Left forelimb (tissue), 1 donor: ENCODE measurements around the gene UNC13B.
A peak's percentile ranks its signal among the peaks of the same experiment; 100 is the strongest.
"Not testable (repeated sequence)": the region's sequence is repeated elsewhere in the genome, so short reads cannot be mapped to it uniquely, and the experiment has no call there.

Source experiments
- DNase-seq: peaks from one replicate; pipeline ENCODE4 v3.0.0-alpha.2; 2018; ENCODE audit warnings: low spot score

UNC13B gene

DNA sequence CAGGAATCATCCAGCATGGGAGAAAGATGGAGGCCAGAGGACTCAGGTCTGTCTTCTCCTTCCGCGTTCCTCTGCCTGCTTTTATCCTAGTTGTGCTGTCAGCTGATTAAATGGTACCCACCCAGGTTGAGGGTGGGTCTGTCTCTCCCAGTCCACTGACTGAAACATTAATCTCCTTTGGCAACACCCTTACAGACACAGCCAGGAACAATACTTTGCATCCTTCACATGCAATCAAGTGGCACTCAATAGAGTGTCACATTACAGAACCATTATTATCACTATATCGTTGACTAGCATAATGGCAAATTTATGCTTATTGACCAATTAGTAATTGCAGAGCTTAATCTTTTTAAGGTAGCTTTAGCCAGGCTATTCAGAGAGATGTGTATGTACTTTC is 64.8 kb downstream of the UNC13B start:
- DNase-seq: no peak

DNA sequence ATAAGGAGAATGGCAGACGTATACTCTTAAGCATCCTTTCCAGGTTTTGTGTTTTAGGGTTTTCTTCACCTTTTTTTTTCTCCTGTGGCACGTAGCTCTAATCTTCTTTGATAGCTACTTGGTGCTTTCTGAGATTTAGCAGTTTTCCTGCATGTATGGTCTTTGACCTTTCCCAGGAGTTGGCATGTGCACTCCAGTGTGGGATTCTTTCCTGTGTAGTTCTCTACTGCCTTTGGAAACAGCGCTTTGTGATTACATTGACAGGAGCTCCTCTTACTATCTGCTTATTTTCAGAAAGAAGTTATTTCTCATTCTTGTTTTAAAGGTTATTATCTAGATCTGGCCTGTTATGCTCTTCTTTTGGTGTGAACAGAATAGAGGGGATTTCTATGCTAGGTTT is 65.5 kb downstream of the UNC13B start:
- DNase-seq: no peak

GRCh38 chr9:35229066-35229778 is 67.4 kb downstream of the UNC13B start:
- DNase-seq: no peak

- no peak for DNase-seq
Observed at GRCh38 chr9:35229779-35230143, 68.0 kb downstream of the UNC13B start.

GRCh38 chr9:35232867-35233544 is 71.2 kb downstream of the UNC13B start:
- DNase-seq: no peak

DNA sequence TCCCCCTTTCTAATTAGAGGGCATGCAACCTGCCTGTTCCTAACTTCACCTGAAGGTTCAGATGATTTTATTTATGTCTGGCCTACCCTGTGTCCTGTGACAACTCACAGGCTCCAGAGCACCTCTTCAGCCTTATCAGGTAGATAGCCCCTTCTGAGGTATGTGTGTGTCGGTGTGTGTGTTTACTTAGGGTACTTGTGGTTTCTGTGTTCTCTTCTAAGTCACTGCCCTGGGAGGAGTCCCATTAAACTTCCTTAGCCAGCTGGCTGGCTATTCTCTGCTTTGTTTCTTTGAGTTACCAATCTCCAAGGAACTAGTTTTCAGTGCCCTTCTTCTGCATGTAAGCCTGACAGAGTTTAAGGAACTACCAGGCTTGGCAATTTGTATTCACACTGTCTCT is 74.9 kb downstream of the UNC13B start:
- DNase-seq: no peak

DNA sequence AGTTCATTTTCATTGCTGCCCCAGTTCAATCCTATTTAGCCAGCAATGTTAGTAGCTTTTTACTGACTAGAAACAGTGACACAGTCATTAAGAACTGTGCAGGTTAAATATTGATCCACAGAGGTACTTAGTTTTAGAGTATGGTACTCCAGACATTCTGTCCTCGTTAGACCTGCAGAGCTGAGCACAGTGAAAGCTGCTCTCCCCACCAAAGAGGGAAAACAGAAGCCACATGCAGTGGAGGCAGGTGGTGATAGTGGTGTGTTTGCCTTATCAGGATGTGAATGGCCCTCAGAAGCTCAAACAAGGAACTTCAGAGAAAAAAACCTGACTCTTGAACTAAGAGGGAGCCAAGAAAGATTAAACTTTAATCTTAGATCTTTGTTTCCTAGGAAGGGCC is 75.5 kb downstream of the UNC13B start:
- DNase-seq: no peak

DNA sequence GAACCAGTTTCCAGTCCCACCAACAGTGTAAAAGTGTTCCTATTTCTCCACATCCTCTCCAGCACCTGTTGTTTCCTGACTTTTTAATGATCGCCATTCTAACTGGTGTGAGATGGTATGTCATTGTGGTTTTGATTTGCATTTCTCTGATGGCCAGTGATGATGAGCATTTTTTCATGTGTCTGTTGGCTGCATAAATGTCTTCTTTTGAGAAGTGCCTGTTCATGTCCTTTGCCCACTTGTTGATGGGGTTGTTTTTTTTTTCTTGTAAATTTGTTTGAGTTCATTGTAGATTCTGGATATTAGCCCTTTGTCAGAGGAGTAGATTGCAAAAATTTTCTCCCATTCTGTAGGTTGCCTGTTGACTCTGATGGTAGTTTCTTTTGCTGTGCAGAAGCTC is 84.1 kb downstream of the UNC13B start:
- DNase-seq: not testable (repeated sequence)

DNA sequence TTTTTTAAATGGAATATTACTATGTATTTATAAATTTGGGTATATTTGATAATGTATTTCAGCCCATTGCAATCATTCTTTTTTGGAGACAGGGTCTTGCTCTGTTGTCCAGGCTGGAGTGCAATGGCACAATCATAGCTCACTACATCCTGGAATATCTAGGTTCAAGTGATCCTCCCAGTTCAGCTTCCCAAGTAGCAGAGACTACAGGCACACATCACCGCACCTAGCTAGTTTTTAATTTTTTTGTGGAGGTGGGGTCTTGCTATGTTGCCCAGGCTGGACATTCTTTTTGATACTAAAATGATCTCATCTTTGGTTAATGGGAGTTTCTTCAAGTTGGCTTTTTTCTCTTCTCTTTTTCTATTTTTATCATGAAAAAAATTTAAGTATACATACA is 91.3 kb downstream of the UNC13B start:
- no peak for DNase-seq

- DNase-seq: no peak
Observed at GRCh38 chr9:35254237-35254636, 92.4 kb downstream of the UNC13B start.

GRCh38 chr9:35254984-35255857 is 93.4 kb downstream of the UNC13B start:
- DNase-seq: no peak

DNA sequence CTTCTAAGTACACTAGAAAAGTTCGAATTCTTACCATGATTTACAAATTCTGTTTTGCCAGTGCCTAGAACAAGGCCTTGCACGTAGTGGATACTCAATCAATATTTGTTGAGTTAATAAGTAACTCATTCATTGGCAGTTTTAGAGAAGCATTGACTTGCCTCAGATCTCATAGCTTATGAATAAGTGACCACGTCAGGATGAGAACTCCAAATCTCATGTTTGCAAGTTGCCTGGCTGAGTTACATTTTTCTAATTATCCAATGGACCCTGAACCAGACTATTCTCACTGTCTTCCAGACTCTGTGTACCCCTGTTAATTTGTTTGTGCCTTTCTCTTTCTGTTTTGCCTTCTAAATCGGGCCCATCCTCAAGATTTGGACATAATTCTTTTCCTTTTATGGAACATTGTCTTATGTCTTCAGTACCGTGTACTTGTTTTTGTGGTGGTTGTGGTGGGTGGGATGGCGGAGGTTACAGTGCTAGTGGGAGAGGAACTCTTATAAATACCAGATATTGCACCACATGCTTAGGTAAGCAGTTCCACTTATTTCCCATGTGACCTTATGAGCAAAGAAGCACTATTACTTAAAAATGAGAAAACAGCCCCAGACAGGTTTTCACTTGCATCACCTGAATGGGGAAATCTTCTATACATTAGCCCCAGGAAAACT is 96.3 kb downstream of the UNC13B start:
- DNase-seq: no peak

GRCh38 chr9:35258660-35259474 is 97.1 kb downstream of the UNC13B start:
- peak; percentile 67 for DNase-seq

DNA sequence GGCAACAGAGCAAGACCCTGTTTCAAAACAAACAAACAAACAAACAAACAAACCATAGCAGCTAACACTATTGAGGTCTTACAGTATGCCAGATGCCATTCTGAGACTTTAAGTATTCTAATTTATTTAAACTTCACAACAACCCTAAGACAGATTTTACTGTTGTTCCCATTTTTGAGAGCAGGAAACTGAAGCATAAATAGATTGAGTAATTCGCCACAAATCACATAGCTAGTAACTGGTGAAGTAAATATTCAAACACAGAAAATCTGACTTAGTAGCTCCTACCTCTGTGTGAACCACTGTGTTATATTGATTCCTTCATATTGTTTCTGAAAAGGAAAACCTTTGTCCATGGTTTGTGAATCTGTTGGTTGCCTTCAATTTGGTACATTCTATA is 98.4 kb downstream of the UNC13B start:
- DNase-seq: no peak

DNA sequence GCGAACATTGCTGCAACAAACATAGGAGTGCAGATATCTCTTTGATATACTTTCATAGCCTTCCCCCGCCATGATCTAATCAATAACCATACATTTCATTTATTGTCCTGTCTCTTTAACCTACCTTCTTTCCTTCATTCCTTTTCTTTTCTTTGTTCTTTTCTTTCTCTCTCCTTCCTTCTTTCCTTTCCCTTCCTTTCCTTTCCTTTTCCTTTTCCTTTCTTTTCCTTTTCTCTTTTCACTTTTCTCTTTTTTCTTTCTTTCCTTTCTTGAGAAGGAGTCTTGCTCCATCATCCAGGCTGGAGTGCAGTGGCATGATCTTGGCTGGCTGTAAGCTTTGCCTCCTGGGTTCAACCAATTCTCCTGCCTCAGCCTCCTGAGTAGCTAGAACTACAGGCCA is 100.3 kb downstream of the UNC13B start:
- no peak for DNase-seq

- no peak for DNase-seq
Observed at GRCh38 chr9:35267710-35268109, 105.9 kb downstream of the UNC13B start.

DNA sequence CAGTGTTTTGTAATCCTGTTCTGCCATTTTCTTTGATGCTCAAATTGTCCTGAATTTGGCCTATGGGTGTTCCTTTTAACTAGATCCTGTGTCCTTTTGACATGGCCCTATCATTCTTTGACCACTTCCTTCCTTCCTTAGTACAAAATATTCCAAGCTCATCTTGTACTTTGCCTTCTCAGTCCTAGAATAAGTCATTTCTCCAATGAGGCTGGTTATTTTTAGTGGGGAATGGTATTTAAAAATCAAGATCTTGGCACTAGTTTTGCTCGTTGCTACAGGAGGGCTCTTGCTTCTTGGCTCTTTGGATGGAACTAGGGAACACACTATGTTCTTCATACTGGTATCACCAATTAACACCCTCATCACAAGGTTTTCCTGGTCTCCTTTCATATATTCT is 108.1 kb downstream of the UNC13B start:
- DNase-seq: no peak

DNA sequence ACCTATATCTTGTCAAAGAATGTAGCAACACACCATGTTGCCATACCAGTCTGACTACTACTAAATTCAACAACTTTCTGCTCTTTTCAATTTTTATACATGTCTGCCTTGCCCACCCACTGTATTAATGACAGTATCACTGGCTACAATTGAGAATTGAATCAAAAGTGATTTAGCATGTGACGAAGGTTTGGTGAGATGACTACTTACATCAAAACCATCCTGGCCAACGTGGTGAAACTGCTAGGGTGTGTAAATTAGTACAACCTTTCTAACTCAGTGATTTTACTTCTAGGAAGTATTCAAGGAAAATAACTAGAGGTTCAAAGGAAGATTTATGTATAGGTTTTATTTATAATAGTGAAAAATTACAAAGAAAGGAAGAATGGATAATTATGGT is 109.8 kb downstream of the UNC13B start:
- no peak for DNase-seq

GRCh38 chr9:35272989-35273388 is 111.2 kb downstream of the UNC13B start:
- no peak for DNase-seq

DNA sequence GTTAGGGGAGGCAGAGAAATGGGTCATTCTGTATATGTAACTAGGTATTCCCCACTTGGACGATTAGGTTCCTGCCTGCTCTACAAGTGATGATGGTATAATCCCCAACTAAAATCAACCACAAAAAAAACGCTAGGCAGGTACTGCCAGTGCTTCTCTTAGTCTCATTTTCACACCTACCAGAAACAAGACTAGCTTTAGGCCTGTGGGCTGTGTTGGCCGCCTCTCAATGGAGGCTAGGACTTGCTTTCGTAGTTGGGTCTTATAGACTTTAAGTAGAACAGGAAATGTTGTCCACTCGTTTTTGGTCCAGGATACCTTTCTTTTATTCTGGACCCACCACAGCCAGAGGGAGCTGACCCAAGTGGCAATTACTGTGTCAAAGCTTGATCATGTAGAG is 111.8 kb downstream of the UNC13B start:
- DNase-seq: no peak

DNA sequence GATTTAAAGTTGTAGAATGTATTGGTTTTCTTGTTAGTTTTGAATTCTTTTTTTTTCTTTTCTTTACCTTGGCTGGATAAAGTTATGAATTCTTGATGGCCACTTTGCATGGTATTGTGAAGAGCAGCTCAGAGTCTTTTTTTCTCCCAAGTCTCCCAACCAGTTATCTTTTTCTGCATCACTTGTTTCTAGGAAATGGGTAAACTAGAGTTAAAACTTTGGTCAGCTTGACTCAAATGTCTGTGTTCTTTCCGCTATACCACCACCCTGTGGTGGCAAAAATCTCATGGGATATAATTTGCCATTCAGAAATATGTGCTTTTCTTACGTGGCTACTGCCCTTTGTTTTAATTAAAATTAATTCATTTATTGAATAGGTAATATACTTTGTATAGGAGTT is 113.2 kb downstream of the UNC13B start:
- no peak for DNase-seq

- no peak for DNase-seq
Observed at GRCh38 chr9:35277171-35277520, 115.3 kb downstream of the UNC13B start.
